SK-N-SH treated with all-trans-retinoic acid at 6 μM for 48 hours (cell line): Measurements from ENCODE around the gene NEAT1.
"Not testable (repeated sequence)": the region's sequence is repeated elsewhere in the genome, so short reads cannot be mapped to it uniquely, and the experiment has no call there.

ENCODE experiments used
- ATAC-seq: fragments of 200-7000 bp; cut with Tn5 transposase; 3 replicates; pipeline ENCODE4 v1.9.1; 2020; ENCODE audit warnings: mild to moderate bottlenecking, moderate library complexity
- ARNTL ChIP-seq: fragments of 450-650 bp; formaldehyde crosslinking; IDR thresholded peaks from 2 replicates; pipeline ENCODE4 v1.5.0; 2020; ENCODE audit warnings: low read depth, mild to moderate bottlenecking, moderate library complexity, borderline replicate concordance
- CSDC2 ChIP-seq: fragments of 250-450 bp; sonication (Bioruptor Pico); IDR thresholded peaks from 2 replicates; pipeline ENCODE4 v1.5.0; 2020; ENCODE audit warnings: mild to moderate bottlenecking, moderate library complexity
- ESRRG ChIP-seq: fragments of 250-450 bp; sonication (Bioruptor Pico); IDR thresholded peaks from 2 replicates; pipeline ENCODE4 v1.6.1; 2021; ENCODE audit warnings: mild to moderate bottlenecking
- GLIS3 ChIP-seq: fragments of 250-450 bp; sonication (Bioruptor Pico); IDR thresholded peaks from 2 replicates; pipeline ENCODE4 v1.5.0; 2020; ENCODE audit warnings: mild to moderate bottlenecking, moderate library complexity
- ISL1 ChIP-seq: fragments of 250-450 bp; sonication (Bioruptor Pico); IDR thresholded peaks from 2 replicates; pipeline ENCODE4 v2.1.2; 2022; ENCODE audit warnings: mild to moderate bottlenecking, moderate library complexity
- OSR1 ChIP-seq: fragments of 250-450 bp; sonication (Bioruptor Pico); IDR thresholded peaks from 2 replicates; pipeline ENCODE4 v1.8.0; 2022; ENCODE audit warnings: moderate library complexity, mild to moderate bottlenecking, inconsistent platforms
- PPARA ChIP-seq: fragments of 250-450 bp; sonication (Bioruptor Pico); IDR thresholded peaks from 2 replicates; pipeline ENCODE4 v1.5.0; 2020; ENCODE audit warnings: mild to moderate bottlenecking, borderline replicate concordance
- RARB ChIP-seq: fragments of 250-450 bp; sonication (Bioruptor Pico); IDR thresholded peaks from 2 replicates; pipeline ENCODE4 v1.8.0; 2021; ENCODE audit warnings: mild to moderate bottlenecking, moderate library complexity
- SNAI2 ChIP-seq: fragments of 250-450 bp; sonication (Bioruptor Pico); IDR thresholded peaks from 2 replicates; pipeline ENCODE4 v1.5.0; 2020; ENCODE audit warnings: mild to moderate bottlenecking, moderate library complexity
- TOX ChIP-seq: fragments of 250-450 bp; sonication (Bioruptor Pico); IDR thresholded peaks from 2 replicates; pipeline ENCODE4 v1.8.0; 2021; ENCODE audit warnings: mild to moderate bottlenecking, moderate library complexity, borderline replicate concordance
- ZC3H10 ChIP-seq: fragments of 250-450 bp; sonication (Bioruptor Pico); IDR thresholded peaks from 2 replicates; pipeline ENCODE4 v1.5.1; 2021; ENCODE audit warnings: mild to moderate bottlenecking, moderate library complexity
- ZFP3 ChIP-seq: fragments of 250-450 bp; sonication (Bioruptor Pico); IDR thresholded peaks from 2 replicates; pipeline ENCODE4 v1.5.0; 2020; ENCODE audit warnings: mild to moderate bottlenecking, moderate library complexity
- ZFP30 ChIP-seq: fragments of 450-650 bp; formaldehyde crosslinking; IDR thresholded peaks from 2 replicates; pipeline ENCODE4 v1.5.0; 2022; ENCODE audit warnings: mild to moderate bottlenecking, moderate library complexity
- ZNF565 ChIP-seq: fragments of 450-650 bp; formaldehyde crosslinking; conservative IDR thresholded peaks from 2 replicates; pipeline ENCODE4 v1.5.0; 2020; ENCODE audit warnings: low read depth, mild to moderate bottlenecking, moderate library complexity
- ZNF70 ChIP-seq: fragments of 450-650 bp; formaldehyde crosslinking; IDR thresholded peaks from 2 replicates; pipeline ENCODE4 v1.5.0; 2020; ENCODE audit warnings: mild to moderate bottlenecking, moderate library complexity
- TF ChIP-seq, protein P1 (sequence below): fragments of 250-450 bp; sonication (Bioruptor Pico); IDR thresholded peaks from 2 replicates; pipeline ENCODE4 v1.5.1; 2020; ENCODE audit warnings: low read depth, mild to moderate bottlenecking, moderate library complexity
- TF ChIP-seq, protein P2 (sequence below): fragments of 250-450 bp; sonication (Bioruptor Pico); IDR thresholded peaks from 2 replicates; pipeline ENCODE4 v1.5.0; 2020; ENCODE audit warnings: mild to moderate bottlenecking, moderate library complexity
- TF ChIP-seq, protein P3 (sequence below): fragments of 250-450 bp; sonication (Bioruptor Pico); IDR thresholded peaks from 2 replicates; pipeline ENCODE4 v1.5.1; 2021; ENCODE audit warnings: mild to moderate bottlenecking, moderate library complexity
- TF ChIP-seq, protein P4 (sequence below): fragments of 250-450 bp; sonication (Bioruptor Pico); IDR thresholded peaks from 2 replicates; pipeline ENCODE4 v1.8.0; 2021; ENCODE audit warnings: low read depth, mild to moderate bottlenecking, moderate library complexity, borderline replicate concordance
- TF ChIP-seq, protein P5 (sequence below): fragments of 250-450 bp; sonication (Bioruptor Pico); IDR thresholded peaks from 2 replicates; pipeline ENCODE4 v1.8.0; 2020; ENCODE audit warnings: mild to moderate bottlenecking, moderate library complexity, borderline replicate concordance

NEAT1 gene

DNA sequence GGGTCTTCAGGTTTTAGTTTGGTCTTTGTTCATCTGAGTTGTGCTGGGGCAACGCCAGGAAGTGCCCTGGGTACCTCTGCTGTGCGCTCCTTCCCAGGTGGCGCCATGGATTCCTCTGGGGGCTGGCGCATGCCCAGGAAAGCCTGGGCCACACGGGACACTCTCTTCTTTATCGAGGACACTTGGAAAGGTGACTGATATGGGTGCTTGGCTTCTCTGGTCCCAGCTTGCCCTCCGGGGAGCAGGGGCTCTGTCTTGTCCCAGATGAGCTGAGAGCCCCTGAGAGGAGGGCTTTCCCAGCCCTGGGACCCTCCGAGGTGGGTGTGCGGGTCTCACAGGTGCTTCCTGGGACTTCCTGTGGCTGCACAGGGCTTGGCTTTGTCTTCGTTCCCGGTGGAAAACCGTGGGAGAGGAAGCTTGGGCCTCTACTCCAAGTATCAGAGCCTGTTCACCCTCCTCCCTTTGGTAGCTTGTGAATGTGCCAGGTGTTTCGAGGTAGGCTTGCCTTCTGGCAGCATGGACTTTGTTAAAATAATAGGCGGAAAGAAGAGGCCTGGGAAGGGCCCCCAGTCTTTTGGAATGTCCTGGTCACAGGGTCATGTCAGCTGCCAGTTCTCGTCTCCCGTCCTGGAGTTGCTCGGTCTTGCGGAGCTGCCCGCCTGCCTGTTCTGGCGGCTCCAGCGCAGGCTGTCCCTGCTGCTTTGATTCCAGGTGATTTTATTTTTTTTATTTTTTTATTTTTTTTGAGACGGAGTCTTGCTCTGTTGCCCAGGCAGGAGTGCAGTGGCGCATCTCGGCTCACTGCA, 10.1 kb upstream of the NEAT1 start:
- ATAC-seq, result no peak
- TF ChIP-seq GLIS3 (no peak), ZC3H10 (CRISPR knock-in tag) (no peak), SNAI2 (CRISPR knock-in tag) (no peak), PPARA (no peak), OSR1 (CRISPR knock-in tag) (no peak), ZNF70 (CRISPR knock-in tag) (no peak), ZFP30 (no peak), ESRRG (CRISPR knock-in tag) (no peak), RARB (CRISPR knock-in tag) (no peak), CSDC2 (CRISPR knock-in tag) (no peak), ISL1 (CRISPR knock-in tag) (no peak), ZNF565 (CRISPR knock-in tag) (no peak), TOX (CRISPR knock-in tag) (no peak)
- TF ChIP-seq, protein P1, sequence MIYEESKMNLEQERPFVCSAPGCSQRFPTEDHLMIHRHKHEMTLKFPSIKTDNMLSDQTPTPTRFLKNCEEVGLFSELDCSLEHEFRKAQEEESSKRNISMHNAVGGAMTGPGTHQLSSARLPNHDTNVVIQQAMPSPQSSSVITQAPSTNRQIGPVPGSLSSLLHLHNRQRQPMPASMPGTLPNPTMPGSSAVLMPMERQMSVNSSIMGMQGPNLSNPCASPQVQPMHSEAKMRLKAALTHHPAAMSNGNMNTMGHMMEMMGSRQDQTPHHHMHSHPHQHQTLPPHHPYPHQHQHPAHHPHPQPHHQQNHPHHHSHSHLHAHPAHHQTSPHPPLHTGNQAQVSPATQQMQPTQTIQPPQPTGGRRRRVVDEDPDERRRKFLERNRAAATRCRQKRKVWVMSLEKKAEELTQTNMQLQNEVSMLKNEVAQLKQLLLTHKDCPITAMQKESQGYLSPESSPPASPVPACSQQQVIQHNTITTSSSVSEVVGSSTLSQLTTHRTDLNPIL (CRISPR knock-in tag), result no peak
- TF ChIP-seq, protein P2, sequence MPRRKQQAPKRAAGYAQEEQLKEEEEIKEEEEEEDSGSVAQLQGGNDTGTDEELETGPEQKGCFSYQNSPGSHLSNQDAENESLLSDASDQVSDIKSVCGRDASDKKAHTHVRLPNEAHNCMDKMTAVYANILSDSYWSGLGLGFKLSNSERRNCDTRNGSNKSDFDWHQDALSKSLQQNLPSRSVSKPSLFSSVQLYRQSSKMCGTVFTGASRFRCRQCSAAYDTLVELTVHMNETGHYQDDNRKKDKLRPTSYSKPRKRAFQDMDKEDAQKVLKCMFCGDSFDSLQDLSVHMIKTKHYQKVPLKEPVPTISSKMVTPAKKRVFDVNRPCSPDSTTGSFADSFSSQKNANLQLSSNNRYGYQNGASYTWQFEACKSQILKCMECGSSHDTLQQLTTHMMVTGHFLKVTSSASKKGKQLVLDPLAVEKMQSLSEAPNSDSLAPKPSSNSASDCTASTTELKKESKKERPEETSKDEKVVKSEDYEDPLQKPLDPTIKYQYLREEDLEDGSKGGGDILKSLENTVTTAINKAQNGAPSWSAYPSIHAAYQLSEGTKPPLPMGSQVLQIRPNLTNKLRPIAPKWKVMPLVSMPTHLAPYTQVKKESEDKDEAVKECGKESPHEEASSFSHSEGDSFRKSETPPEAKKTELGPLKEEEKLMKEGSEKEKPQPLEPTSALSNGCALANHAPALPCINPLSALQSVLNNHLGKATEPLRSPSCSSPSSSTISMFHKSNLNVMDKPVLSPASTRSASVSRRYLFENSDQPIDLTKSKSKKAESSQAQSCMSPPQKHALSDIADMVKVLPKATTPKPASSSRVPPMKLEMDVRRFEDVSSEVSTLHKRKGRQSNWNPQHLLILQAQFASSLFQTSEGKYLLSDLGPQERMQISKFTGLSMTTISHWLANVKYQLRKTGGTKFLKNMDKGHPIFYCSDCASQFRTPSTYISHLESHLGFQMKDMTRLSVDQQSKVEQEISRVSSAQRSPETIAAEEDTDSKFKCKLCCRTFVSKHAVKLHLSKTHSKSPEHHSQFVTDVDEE (CRISPR knock-in tag), result no peak
- TF ChIP-seq, protein P3, sequence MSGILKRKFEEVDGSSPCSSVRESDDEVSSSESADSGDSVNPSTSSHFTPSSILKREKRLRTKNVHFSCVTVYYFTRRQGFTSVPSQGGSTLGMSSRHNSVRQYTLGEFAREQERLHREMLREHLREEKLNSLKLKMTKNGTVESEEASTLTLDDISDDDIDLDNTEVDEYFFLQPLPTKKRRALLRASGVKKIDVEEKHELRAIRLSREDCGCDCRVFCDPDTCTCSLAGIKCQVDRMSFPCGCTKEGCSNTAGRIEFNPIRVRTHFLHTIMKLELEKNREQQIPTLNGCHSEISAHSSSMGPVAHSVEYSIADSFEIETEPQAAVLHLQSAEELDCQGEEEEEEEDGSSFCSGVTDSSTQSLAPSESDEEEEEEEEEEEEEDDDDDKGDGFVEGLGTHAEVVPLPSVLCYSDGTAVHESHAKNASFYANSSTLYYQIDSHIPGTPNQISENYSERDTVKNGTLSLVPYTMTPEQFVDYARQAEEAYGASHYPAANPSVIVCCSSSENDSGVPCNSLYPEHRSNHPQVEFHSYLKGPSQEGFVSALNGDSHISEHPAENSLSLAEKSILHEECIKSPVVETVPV, result no peak
- TF ChIP-seq, protein P4, sequence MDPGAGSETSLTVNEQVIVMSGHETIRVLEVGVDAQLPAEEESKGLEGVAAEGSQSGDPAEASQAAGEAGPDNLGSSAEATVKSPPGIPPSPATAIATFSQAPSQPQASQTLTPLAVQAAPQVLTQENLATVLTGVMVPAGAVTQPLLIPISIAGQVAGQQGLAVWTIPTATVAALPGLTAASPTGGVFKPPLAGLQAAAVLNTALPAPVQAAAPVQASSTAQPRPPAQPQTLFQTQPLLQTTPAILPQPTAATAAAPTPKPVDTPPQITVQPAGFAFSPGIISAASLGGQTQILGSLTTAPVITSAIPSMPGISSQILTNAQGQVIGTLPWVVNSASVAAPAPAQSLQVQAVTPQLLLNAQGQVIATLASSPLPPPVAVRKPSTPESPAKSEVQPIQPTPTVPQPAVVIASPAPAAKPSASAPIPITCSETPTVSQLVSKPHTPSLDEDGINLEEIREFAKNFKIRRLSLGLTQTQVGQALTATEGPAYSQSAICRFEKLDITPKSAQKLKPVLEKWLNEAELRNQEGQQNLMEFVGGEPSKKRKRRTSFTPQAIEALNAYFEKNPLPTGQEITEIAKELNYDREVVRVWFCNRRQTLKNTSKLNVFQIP (CRISPR knock-in tag), result no peak
- TF ChIP-seq, all 23 proteins: peak for 0

DNA sequence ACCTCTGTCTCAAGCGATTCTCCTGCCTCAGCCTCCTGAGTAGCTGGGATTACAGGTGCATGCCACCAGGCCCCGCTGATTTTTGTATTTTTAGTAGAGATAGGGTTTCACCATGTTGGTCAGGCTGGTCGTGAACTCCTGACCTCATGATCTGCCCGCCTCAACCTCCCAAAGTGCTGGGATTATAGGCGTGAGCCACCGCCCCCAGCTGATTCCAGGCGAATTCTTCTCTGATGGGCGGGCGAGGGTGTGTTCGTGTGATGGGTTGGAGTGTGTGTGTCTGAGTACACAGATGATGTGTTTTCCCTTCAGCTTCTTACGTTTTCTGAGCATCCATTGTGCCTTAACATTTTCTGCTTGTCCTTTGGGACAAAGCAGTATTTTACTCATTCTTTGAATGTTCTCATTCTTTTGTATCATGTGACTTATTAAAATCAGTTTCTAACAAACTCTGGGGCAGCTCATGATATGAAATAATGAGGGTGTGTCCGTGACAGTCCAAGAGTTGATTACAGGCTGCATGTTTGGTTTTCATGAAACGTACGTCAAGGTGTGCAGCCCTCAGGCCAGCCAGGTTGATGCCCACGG, 9.4 kb upstream of the NEAT1 start:
- ATAC-seq, result not testable (repeated sequence)

DNA sequence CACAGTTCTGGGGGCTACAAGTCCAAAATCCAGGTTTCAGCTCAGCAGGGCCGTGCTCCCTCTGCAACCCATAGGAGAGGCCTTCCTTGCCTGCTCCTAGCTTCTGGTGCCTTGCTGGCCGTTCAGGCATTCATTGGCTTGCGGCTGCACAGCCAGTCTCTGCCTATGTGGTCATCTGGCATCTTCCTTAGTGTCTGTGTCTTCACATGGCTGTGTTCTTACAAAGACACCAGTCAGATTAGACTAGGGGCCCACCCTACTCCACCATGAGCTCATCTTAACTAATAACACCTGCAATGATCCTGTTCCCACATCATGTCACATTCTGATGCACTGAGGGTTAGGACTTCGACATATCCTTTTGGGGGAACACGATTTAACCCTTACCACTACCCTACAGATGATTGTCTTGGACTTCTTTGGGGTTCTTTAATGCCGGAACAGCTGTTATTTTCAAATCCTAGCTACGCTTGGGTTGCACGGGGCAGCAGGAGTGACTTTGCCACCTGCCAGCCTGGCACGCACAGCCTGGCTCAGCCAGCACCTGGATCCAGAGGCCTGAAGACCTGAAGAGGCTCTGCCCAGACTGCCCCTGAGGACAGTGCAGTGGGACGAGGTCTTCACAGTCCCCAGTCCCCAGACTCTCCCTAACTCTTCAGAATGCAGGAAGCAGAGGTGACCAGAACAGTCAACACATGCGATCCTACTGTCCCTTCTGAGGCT, 7.7 kb upstream of the NEAT1 start:
- no peak for TF ChIP-seq ARNTL (CRISPR knock-in tag)
- no peak for TF ChIP-seq ZFP3 (CRISPR knock-in tag)
- no peak for TF ChIP-seq ZNF565 (CRISPR knock-in tag)
- TF ChIP-seq CSDC2 (CRISPR knock-in tag), result no peak
- TF ChIP-seq, protein P5, sequence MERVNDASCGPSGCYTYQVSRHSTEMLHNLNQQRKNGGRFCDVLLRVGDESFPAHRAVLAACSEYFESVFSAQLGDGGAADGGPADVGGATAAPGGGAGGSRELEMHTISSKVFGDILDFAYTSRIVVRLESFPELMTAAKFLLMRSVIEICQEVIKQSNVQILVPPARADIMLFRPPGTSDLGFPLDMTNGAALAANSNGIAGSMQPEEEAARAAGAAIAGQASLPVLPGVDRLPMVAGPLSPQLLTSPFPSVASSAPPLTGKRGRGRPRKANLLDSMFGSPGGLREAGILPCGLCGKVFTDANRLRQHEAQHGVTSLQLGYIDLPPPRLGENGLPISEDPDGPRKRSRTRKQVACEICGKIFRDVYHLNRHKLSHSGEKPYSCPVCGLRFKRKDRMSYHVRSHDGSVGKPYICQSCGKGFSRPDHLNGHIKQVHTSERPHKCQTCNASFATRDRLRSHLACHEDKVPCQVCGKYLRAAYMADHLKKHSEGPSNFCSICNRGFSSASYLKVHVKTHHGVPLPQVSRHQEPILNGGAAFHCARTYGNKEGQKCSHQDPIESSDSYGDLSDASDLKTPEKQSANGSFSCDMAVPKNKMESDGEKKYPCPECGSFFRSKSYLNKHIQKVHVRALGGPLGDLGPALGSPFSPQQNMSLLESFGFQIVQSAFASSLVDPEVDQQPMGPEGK (CRISPR knock-in tag), result no peak
- TF ChIP-seq, all 23 proteins: peak for 0
- no peak for ATAC-seq
